HepG2 (cell line): ENCODE results near the gene ACSF3. TPM values are rescaled to one million over a fixed set of nuclear protein-coding genes. Genes with fewer than 3 reads are reported as not detected.

ENCODE experiments used
- ATAC-seq: fragments of 200-7000 bp; cut with Tn5 transposase; 3 replicates; pipeline ENCODE4 v1.9.1; 2020; ENCODE audit warnings: mild to moderate bottlenecking, moderate library complexity
- BruUV-seq: library from RNA; stranded (reverse); fragments of 400-500 nt; replicated peaks from 2 replicates; lab custom pipeline; 2021; lab: Mats Ljungman, UMichigan
- CTCF ChIA-PET: fragments of 300-600 bp; formaldehyde crosslinking; extraction: SDS; loops from one replicate; lab custom pipeline; 2021; ENCODE audit warnings: low total read pairs, inconsistent platforms, low intra/inter-chr PET ratio; lab: Yijun Ruan, JAX
- POLR2A ChIA-PET: fragments of 350-600 bp; sonication (Branson Sonifier 250); formaldehyde crosslinking; loops from one replicate; lab custom pipeline; 2020; ENCODE audit warnings: antibody characterized with exemption, inconsistent platforms; lab: Yijun Ruan, JAX
- DNase-seq: peaks from one replicate; pipeline ENCODE4 v3.0.0-alpha.2; 2015; ENCODE audit warnings: low spot score
- FAIRE-seq: peaks from 3 replicates; lab custom pipeline; 2011; peaks lifted over from hg19 to GRCh38; lab: Jason Lieb, UNC
- H2AFZ ChIP-seq: one replicate; pipeline ENCODE4 v1.6.1; 2011; ENCODE audit warnings: low read length, inconsistent platforms
- H3K27ac ChIP-seq: fragments of 300-600 bp; 3 replicates; pipeline ENCODE4 v1.8.0; 2011; ENCODE audit warnings: mixed run types, mild to moderate bottlenecking, mixed read lengths, low read length, inconsistent platforms; ENCODE audit not compliant: insufficient read depth; ENCODE audit errors: extremely low read length
- H3K27me3 ChIP-seq, 2 experiments: fragments of 200-600 bp in 1 of 2; 2 replicates in 1 of 2; 3 replicates in 1 of 2; pipeline versions ENCODE4 v1.6.0 to v1.8.0; 2011; ENCODE audit warnings: low read length in 2 of 2, mild to moderate bottlenecking in 2 of 2, moderate library complexity in 2 of 2, inconsistent platforms in 1 of 2; ENCODE audit not compliant: insufficient read depth in 2 of 2, control insufficient read depth in 1 of 2
- H3K36me3 ChIP-seq, 2 experiments: fragments of 200-600 bp in 1 of 2; replicated peaks in 1 of 2; 2 replicates in 1 of 2; 3 replicates in 1 of 2; pipeline versions ENCODE4 v1.5.1 to v1.8.0; 2011; ENCODE audit warnings: low read length in 2 of 2, inconsistent platforms in 1 of 2; ENCODE audit not compliant: insufficient read depth in 2 of 2, control insufficient read depth in 1 of 2
- H3K4me1 ChIP-seq: 2 replicates; pipeline ENCODE4 v1.5.1; 2012; ENCODE audit warnings: low read length, inconsistent platforms; ENCODE audit not compliant: insufficient read depth
- H3K4me2 ChIP-seq: 2 replicates; pipeline ENCODE4 v1.6.0; 2011; ENCODE audit warnings: low read depth, low read length, inconsistent platforms
- H3K4me3 ChIP-seq, 3 experiments: fragments of 200-600 bp in 1 of 3; sonication (generic), shearing (Covaris generic) in 1 of 3; replicated peaks in 1 of 3; 2 replicates each; pipeline ENCODE4 v1.5.1; 2011 to 2016; ENCODE audit warnings: low read length in 3 of 3, inconsistent platforms in 2 of 3, low read depth in 2 of 3, mild to moderate bottlenecking in 2 of 3, control low read depth in 1 of 3, mixed read lengths in 1 of 3; ENCODE audit not compliant: insufficient read depth in 1 of 3
- H3K79me2 ChIP-seq: one replicate; pipeline ENCODE4 v1.6.1; 2011; ENCODE audit warnings: low read length, inconsistent platforms; ENCODE audit not compliant: insufficient read depth
- H3K9ac ChIP-seq: 2 replicates; pipeline ENCODE4 v1.6.0; 2011; ENCODE audit warnings: mild to moderate bottlenecking, low read depth, low read length, inconsistent platforms; ENCODE audit not compliant: insufficient read depth
- H3K9me3 ChIP-seq: 2 replicates; pipeline ENCODE4 v1.5.1; 2012; ENCODE audit warnings: mild to moderate bottlenecking, low read length
- H4K20me1 ChIP-seq: 2 replicates; pipeline ENCODE4 v1.6.0; 2011; ENCODE audit warnings: inconsistent platforms, mild to moderate bottlenecking, low read length, moderate library complexity; ENCODE audit not compliant: insufficient read depth
- ATF1 ChIP-seq: IDR thresholded peaks from 2 replicates; pipeline ENCODE4 v1.6.1; 2016; ENCODE audit warnings: mild to moderate bottlenecking, control low read depth
- ETV6 ChIP-seq: sonication (generic); formaldehyde crosslinking; conservative IDR thresholded peaks from 2 replicates; pipeline ENCODE4 v1.4.0; 2020; ENCODE audit warnings: missing genetic modification reagents
- HDAC2 ChIP-seq: sonication (generic); formaldehyde crosslinking; IDR thresholded peaks from 2 replicates; pipeline ENCODE4 v1.4.0; 2020; ENCODE audit warnings: missing genetic modification reagents
- KLF9 ChIP-seq: IDR thresholded peaks from 2 replicates; pipeline ENCODE4 v1.6.1; 2016; ENCODE audit warnings: low read depth
- NR3C1 ChIP-seq: sonication (generic); formaldehyde crosslinking; IDR thresholded peaks from 2 replicates; pipeline ENCODE4 v1.4.0; 2020; ENCODE audit warnings: missing genetic modification reagents
- PPARG ChIP-seq: conservative IDR thresholded peaks from 2 replicates; pipeline ENCODE4 v1.6.1; 2016; ENCODE audit warnings: missing biosample characterization, missing genetic modification reagents
- RBAK ChIP-seq: sonication (generic); formaldehyde crosslinking; IDR thresholded peaks from 2 replicates; pipeline ENCODE4 v1.5.1; 2020; ENCODE audit warnings: mild to moderate bottlenecking, missing genetic modification reagents
- RFX1 ChIP-seq: fragments of 450-650 bp; IDR thresholded peaks from 2 replicates; pipeline ENCODE4 v1.6.1; 2017
- SYNCRIP ChIP-seq: fragments of 200-400 bp; formaldehyde crosslinking; IDR thresholded peaks from 2 replicates; pipeline ENCODE4 v1.6.1; 2018; ENCODE audit warnings: mild to moderate bottlenecking, low read depth, low read length; ENCODE audit not compliant: insufficient read depth
- TRAFD1 ChIP-seq: sonication (generic); formaldehyde crosslinking; IDR thresholded peaks from 2 replicates; pipeline ENCODE4 v1.5.1; 2020; ENCODE audit warnings: missing genetic modification reagents, mild to moderate bottlenecking, borderline replicate concordance
- ZNF101 ChIP-seq: sonication (generic); formaldehyde crosslinking; IDR thresholded peaks from 2 replicates; pipeline ENCODE4 v1.4.0; 2020; ENCODE audit warnings: mild to moderate bottlenecking, low read depth, missing genetic modification reagents, borderline replicate concordance
- ZNF160 ChIP-seq: sonication (generic); formaldehyde crosslinking; IDR thresholded peaks from 2 replicates; pipeline ENCODE4 v1.8.0; 2022; ENCODE audit warnings: mild to moderate bottlenecking, inconsistent platforms, missing genetic modification reagents
- ZNF280B ChIP-seq: sonication (generic); formaldehyde crosslinking; IDR thresholded peaks from 2 replicates; pipeline ENCODE4 v1.5.0; 2020; ENCODE audit warnings: missing genetic modification reagents, mild to moderate bottlenecking, borderline replicate concordance
- ZNF609 ChIP-seq: sonication (generic); formaldehyde crosslinking; IDR thresholded peaks from 2 replicates; pipeline ENCODE4 v1.4.0; 2020; ENCODE audit warnings: mild to moderate bottlenecking, missing genetic modification reagents, borderline replicate concordance
- ZNF614 ChIP-seq: IDR thresholded peaks from 2 replicates; pipeline ENCODE4 v1.6.1; 2018; ENCODE audit warnings: missing biosample characterization, missing genetic modification reagents, inconsistent platforms, borderline replicate concordance
- ZNF615 ChIP-seq: sonication (generic); formaldehyde crosslinking; IDR thresholded peaks from 2 replicates; pipeline ENCODE4 v1.5.0; 2020; ENCODE audit warnings: mild to moderate bottlenecking, missing genetic modification reagents, borderline replicate concordance
- WGBS: methylation state at CpG from one replicate; pipeline ENCODE4 v1.1.6; 2017; ENCODE audit warnings: low lambda C conversion rate; 5-methylcytosine and 5-hydroxymethylcytosine counted together
- in situ Hi-C: cut with HindIII; loops from 2 replicates; pipeline ENCODE4 v1.10.0; 2017; ENCODE audit warnings: low pct_unique_long_range_greater_than_20kb; ENCODE audit not compliant: extremely low pct_ligation_motif_present
- intact Hi-C: fragments of 100-400 bp; cut with micrococcal nuclease; formaldehyde crosslinking; loops from one replicate; pipeline ENCODE4 v1.10.0; 2022; ENCODE audit not compliant: unreplicated experiment
- polyA plus RNA-seq, 8 experiments: library from polyadenylated mRNA; depleted of rRNA in 3 of 8; stranded (reverse) in 7 of 8; unstranded in 1 of 8; fragments of >200 nt; fragmentation: Illumina TruSeq in 4 of 8; extraction: Trizol in 4 of 8; gene quantifications; 2 replicates each; pipeline versions ENCODE4 v1.2.1 to v1.2.3, GENCODE V29; 2011 to 2016; ENCODE audit warnings: low read depth in 4 of 8, missing spikeins in 1 of 8, mixed read lengths in 1 of 8; ENCODE audit not compliant: insufficient read depth in 1 of 8
- total RNA-seq, 5 experiments: library from RNA; depleted of rRNA; stranded (reverse); fragments of >200 nt; fragmentation: Illumina TruSeq; extraction: Trizol; gene quantifications; 2 replicates each; pipeline ENCODE4 v1.2.3, GENCODE V29; 2016; ENCODE audit warnings: low read depth in 1 of 5

ACSF3 gene
- total and polyA plus RNA-seq, 2 of the 13 experiments (the other 11 are each of a cell fraction or from before 2014, with no cell fraction given) = 14.9 to 30.6 TPM

GRCh38 chr16:89159066-89159849 lies 65.6 kb downstream of the ACSF3 start:
- H3K27me3 ChIP-seq = peaks cover 24 to 70% of the 10 kb centered on the region in 2 experiments
- no peaks in the 10 kb centered on the region; the same call in 1 of the 2 replicates for H4K20me1 ChIP-seq
- no peaks in the 10 kb centered on the region for H3K9me3 ChIP-seq
- BruUV-seq = no TSS peak
- ATAC-seq (peak; percentile 61), FAIRE-seq (no peak), DNase-seq (peak; percentile 57)
- in situ Hi-C loops = no loop called here
- H3K4me1 ChIP-seq = peaks cover 64% of the 10 kb centered on the region
- H3K27ac ChIP-seq = no peak overlapping the region
- H3K9ac ChIP-seq = no peak overlapping the region
- intact Hi-C loops = no loop called here
- WGBS = 17% methylated on average over 24 of the region's 48 CpGs
- peak overlapping the region in 1 of 3 experiments; percentile 11; a peak in 1 of 6 replicates for H3K4me3 ChIP-seq
- no peaks in the 10 kb centered on the region for H3K79me2 ChIP-seq
- no peak overlapping the region for H2AFZ ChIP-seq
- no peaks in the 10 kb centered on the region for H3K36me3 ChIP-seq
- H3K4me2 ChIP-seq = peak overlapping the region; percentile 26; the same call in 1 of the 2 replicates
- CTCF ChIA-PET = no interaction called here
- POLR2A ChIA-PET = interaction anchor here (1.3 kb wide), 1 partner anchor 58 kb away, joined by 5 read pairs; the partner anchor contains the start of gene ZNF778
- TF ChIP-seq ZNF614 (CRISPR knock-in tag) = peak; percentile 68; the same call in 1 of the 2 replicates
- TF ChIP-seq ZNF101 (CRISPR knock-in tag) = no peak
- TF ChIP-seq RBAK = no peak
- no peak for TF ChIP-seq TRAFD1 (CRISPR knock-in tag)
- TF ChIP-seq PPARG = peak; percentile 92
- TF ChIP-seq RFX1 = no peak
- no peak for TF ChIP-seq KLF9 (CRISPR knock-in tag)
- no peak for TF ChIP-seq ATF1 (CRISPR knock-in tag)
- TF ChIP-seq ZNF609 = peak; percentile 76
- TF ChIP-seq ZNF280B (CRISPR knock-in tag) = peak; percentile 92
- 0 out of 2 replicates have a peak, but pooled peaks have one; percentile 38 for TF ChIP-seq ETV6 (CRISPR knock-in tag)
- no peak for TF ChIP-seq NR3C1 (CRISPR knock-in tag)
- TF ChIP-seq HDAC2 (CRISPR knock-in tag) = peak; percentile 85
- peak; percentile 56; the same call in 1 of the 2 replicates for TF ChIP-seq ZNF160 (CRISPR knock-in tag)
- no peak for TF ChIP-seq SYNCRIP
- TF ChIP-seq ZNF615 (CRISPR knock-in tag) = no peak
